ENCODE results near the gene DLG2.

GRCh38 chr11:83751041-83751440 is 1876.1 kb downstream of the DLG2 start:
- TF ChIP-seq, protein P1, sequence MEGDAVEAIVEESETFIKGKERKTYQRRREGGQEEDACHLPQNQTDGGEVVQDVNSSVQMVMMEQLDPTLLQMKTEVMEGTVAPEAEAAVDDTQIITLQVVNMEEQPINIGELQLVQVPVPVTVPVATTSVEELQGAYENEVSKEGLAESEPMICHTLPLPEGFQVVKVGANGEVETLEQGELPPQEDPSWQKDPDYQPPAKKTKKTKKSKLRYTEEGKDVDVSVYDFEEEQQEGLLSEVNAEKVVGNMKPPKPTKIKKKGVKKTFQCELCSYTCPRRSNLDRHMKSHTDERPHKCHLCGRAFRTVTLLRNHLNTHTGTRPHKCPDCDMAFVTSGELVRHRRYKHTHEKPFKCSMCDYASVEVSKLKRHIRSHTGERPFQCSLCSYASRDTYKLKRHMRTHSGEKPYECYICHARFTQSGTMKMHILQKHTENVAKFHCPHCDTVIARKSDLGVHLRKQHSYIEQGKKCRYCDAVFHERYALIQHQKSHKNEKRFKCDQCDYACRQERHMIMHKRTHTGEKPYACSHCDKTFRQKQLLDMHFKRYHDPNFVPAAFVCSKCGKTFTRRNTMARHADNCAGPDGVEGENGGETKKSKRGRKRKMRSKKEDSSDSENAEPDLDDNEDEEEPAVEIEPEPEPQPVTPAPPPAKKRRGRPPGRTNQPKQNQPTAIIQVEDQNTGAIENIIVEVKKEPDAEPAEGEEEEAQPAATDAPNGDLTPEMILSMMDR (IDR thresholded peaks at IDR 0.05), result no peak
- no peak for TF ChIP-seq NR1H2 (CRISPR knock-in tag; IDR thresholded peaks at IDR 0.05)
- TF ChIP-seq SMAD3 (CRISPR knock-in tag; IDR thresholded peaks at IDR 0.05; ENCODE audit: borderline replicate concordance), result no peak
- no peak for TF ChIP-seq TEAD4 (CRISPR knock-in tag; IDR thresholded peaks at IDR 0.05)
- no peak for TF ChIP-seq ERG (CRISPR knock-in tag; IDR thresholded peaks at IDR 0.05)
- TF ChIP-seq, protein P2, sequence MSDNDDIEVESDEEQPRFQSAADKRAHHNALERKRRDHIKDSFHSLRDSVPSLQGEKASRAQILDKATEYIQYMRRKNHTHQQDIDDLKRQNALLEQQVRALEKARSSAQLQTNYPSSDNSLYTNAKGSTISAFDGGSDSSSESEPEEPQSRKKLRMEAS (CRISPR knock-in tag; IDR thresholded peaks at IDR 0.05), result no peak
- TF ChIP-seq, protein P3, sequence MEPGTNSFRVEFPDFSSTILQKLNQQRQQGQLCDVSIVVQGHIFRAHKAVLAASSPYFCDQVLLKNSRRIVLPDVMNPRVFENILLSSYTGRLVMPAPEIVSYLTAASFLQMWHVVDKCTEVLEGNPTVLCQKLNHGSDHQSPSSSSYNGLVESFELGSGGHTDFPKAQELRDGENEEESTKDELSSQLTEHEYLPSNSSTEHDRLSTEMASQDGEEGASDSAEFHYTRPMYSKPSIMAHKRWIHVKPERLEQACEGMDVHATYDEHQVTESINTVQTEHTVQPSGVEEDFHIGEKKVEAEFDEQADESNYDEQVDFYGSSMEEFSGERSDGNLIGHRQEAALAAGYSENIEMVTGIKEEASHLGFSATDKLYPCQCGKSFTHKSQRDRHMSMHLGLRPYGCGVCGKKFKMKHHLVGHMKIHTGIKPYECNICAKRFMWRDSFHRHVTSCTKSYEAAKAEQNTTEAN (CRISPR knock-in tag; IDR thresholded peaks at IDR 0.05), result no peak
- TF ChIP-seq, protein P4, sequence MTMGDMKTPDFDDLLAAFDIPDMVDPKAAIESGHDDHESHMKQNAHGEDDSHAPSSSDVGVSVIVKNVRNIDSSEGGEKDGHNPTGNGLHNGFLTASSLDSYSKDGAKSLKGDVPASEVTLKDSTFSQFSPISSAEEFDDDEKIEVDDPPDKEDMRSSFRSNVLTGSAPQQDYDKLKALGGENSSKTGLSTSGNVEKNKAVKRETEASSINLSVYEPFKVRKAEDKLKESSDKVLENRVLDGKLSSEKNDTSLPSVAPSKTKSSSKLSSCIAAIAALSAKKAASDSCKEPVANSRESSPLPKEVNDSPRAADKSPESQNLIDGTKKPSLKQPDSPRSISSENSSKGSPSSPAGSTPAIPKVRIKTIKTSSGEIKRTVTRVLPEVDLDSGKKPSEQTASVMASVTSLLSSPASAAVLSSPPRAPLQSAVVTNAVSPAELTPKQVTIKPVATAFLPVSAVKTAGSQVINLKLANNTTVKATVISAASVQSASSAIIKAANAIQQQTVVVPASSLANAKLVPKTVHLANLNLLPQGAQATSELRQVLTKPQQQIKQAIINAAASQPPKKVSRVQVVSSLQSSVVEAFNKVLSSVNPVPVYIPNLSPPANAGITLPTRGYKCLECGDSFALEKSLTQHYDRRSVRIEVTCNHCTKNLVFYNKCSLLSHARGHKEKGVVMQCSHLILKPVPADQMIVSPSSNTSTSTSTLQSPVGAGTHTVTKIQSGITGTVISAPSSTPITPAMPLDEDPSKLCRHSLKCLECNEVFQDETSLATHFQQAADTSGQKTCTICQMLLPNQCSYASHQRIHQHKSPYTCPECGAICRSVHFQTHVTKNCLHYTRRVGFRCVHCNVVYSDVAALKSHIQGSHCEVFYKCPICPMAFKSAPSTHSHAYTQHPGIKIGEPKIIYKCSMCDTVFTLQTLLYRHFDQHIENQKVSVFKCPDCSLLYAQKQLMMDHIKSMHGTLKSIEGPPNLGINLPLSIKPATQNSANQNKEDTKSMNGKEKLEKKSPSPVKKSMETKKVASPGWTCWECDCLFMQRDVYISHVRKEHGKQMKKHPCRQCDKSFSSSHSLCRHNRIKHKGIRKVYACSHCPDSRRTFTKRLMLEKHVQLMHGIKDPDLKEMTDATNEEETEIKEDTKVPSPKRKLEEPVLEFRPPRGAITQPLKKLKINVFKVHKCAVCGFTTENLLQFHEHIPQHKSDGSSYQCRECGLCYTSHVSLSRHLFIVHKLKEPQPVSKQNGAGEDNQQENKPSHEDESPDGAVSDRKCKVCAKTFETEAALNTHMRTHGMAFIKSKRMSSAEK (CRISPR knock-in tag; IDR thresholded peaks at IDR 0.05; ENCODE audit: borderline replicate concordance), result no peak
- TF ChIP-seq NR2C2 (CRISPR knock-in tag; IDR thresholded peaks at IDR 0.05), result no peak
- no peak for TF ChIP-seq STAT6 (CRISPR knock-in tag; conservative IDR thresholded peaks at IDR 0.05; ENCODE audit: low read depth)
- TF ChIP-seq IRF2 (CRISPR knock-in tag; IDR thresholded peaks at IDR 0.05; ENCODE audit: borderline replicate concordance, low read depth), result no peak
- no peak for TF ChIP-seq USF2 (CRISPR knock-in tag; IDR thresholded peaks at IDR 0.05)
- no peak for TF ChIP-seq E2F1 (CRISPR knock-in tag; IDR thresholded peaks at IDR 0.05)

All from WTC11 (cell line).